Measurements from ENCODE around the gene HIGD1C. TPM values are rescaled to one million over a fixed set of nuclear protein-coding genes. Genes with fewer than 3 reads are reported as not detected.
A peak's percentile ranks its signal among the peaks of the same experiment; 100 is the strongest.

The HIGD1C gene
- total RNA-seq, 1 experiment from 2014 or later, result not detected

DNA sequence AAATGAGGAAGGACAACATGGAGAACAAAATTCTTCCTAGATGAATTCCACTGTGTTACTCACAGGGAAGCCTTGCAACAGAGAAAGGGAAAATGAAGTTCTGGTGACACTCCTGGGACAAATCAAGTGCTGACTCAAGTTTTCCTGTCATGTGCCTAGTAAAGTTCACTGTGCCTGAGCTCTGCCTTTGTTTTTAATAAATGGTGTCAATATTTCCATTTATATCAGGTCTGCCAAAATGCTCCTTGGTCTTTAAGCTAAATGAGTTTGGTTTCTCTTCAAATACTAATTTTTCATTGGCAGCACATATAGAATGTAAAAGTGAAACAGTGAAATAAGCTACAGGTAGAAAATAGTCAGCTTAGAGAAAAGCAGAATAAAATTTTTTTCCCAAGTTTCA lies 33.0 kb downstream of the HIGD1C start (continued):
- TF ChIP-seq, protein P1, sequence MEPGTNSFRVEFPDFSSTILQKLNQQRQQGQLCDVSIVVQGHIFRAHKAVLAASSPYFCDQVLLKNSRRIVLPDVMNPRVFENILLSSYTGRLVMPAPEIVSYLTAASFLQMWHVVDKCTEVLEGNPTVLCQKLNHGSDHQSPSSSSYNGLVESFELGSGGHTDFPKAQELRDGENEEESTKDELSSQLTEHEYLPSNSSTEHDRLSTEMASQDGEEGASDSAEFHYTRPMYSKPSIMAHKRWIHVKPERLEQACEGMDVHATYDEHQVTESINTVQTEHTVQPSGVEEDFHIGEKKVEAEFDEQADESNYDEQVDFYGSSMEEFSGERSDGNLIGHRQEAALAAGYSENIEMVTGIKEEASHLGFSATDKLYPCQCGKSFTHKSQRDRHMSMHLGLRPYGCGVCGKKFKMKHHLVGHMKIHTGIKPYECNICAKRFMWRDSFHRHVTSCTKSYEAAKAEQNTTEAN (CRISPR knock-in tag; IDR thresholded peaks at IDR 0.05), result no peak
- TF ChIP-seq KAT7 (CRISPR knock-in tag; IDR thresholded peaks at IDR 0.05; ENCODE audit: borderline replicate concordance), result no peak
- no peak for TF ChIP-seq PRRX2 (CRISPR knock-in tag; IDR thresholded peaks at IDR 0.05)
- no peak for TF ChIP-seq FOXP1 (CRISPR knock-in tag; IDR thresholded peaks at IDR 0.05; ENCODE audit: borderline replicate concordance)
- TF ChIP-seq ZNF423 (CRISPR knock-in tag; IDR thresholded peaks at IDR 0.05), result no peak

DNA sequence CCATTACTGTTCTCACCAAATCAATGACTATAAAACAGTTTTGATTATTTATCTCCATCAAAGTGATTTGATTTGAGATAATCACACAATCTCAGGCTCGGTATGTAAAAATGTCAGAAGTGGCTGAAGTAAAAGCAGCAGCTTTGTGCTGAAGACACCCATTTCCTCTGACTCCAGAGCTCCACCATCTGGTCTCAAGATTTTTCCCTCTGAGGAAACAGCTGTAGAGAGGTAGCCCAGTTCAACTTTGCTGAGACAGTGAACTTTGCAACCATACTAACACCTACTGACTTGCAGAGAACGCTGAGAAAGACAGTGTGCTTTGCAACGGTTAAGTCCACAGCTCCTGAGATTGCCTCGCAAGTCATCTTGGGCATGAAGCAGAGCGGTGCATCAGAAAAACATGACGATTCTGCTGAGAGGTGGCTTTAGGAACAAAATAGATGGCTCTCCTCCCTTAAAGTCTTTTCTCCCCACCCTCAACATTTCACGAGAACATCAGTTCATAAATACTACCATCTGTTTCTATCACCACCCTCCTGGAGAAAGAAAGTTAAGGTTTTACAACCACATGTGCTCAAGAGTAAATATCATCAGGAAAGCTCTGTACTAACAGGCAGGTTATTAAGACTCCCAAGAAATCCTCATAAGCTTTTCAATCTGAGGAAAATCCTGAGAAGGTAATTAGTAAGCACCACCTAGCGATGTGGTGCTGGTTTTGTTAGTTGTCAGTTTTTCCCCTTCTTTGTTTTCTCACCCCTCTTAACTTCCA lies 34.8 kb downstream of the HIGD1C start:
- H3K27ac Mint-ChIP-seq, result peak overlapping the region; percentile 89
- POLR2A ChIA-PET, result no interaction called here
- H3K9me3 Mint-ChIP-seq, result no peaks in the 10 kb centered on the region
- peak; percentile 21 for DNase-seq (ENCODE audit: low spot score)
- CTCF ChIA-PET, result interaction anchor here (0.6 to 5.5 kb wide), 18 partner anchors 8 to 1873 kb away, joined by 3 to 70 read pairs (median 4); partner anchors contain the start of genes DIP2B, SLC11A2, SMAGP and TMPRSS12
- no peaks in the 10 kb centered on the region for H3K27me3 Mint-ChIP-seq (ENCODE audit: low read depth)
- H3K36me3 Mint-ChIP-seq, result peaks cover 31% of the 10 kb centered on the region
- TF ChIP-seq KAT7 (CRISPR knock-in tag; IDR thresholded peaks at IDR 0.05; ENCODE audit: borderline replicate concordance) (no peak), GABPB1 (CRISPR knock-in tag; IDR thresholded peaks at IDR 0.05) (0 out of 2 replicates have a peak, but pooled peaks have one; percentile 45)
- H3K4me1 Mint-ChIP-seq, result peaks cover 4% of the 10 kb centered on the region
- no peak overlapping the region for H3K4me3 Mint-ChIP-seq
- ATAC-seq, result peak; percentile 97

DNA sequence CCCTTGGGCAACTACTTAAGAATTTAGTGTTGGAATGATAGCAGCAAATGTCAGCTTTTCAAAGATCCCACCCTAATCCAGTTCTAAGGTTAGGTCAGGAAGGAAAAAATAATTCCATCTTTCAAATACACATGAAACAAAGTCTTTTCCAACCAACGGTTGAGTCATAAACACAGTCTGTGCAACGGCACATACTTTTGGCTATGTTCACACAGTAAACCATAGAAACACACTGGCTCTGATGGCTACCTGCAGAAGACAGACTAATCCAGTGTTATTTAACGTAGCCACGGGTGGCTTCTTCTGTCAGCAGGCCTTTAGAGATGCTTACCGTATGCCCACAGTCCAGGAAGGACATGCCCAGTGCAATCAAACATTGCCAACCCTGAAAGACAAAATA lies 35.7 kb downstream of the HIGD1C start:
- POLR2A ChIA-PET, result interaction anchor here (0.5 kb wide), 1 partner anchor 72 kb away, joined by 4 read pairs; no protein-coding TSS in a partner anchor
- no peak for DNase-seq (ENCODE audit: low spot score)
- Mint-ChIP-seq H3K27me3 (ENCODE audit: low read depth) (no peaks in the 10 kb centered on the region), H3K4me1 (0 out of 2 replicates have a peak, but pooled peaks cover 4% of the 10 kb centered on the region), H3K9me3 (no peaks in the 10 kb centered on the region), H3K4me3 (no peak overlapping the region), H3K36me3 (peaks cover 37% of the 10 kb centered on the region), H3K27ac (no peak overlapping the region)
- ATAC-seq, result no peak
- TF ChIP-seq ZNF396 (CRISPR knock-in tag; IDR thresholded peaks at IDR 0.05; ENCODE audit: borderline replicate concordance), result no peak
- no peak for TF ChIP-seq ATF1 (CRISPR knock-in tag; IDR thresholded peaks at IDR 0.05)
- no peak for TF ChIP-seq ZNF121 (CRISPR knock-in tag; IDR thresholded peaks at IDR 0.05)
- TF ChIP-seq, protein P2, sequence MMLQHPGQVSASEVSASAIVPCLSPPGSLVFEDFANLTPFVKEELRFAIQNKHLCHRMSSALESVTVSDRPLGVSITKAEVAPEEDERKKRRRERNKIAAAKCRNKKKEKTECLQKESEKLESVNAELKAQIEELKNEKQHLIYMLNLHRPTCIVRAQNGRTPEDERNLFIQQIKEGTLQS (CRISPR knock-in tag; conservative IDR thresholded peaks at IDR 0.05), result no peak
- TF ChIP-seq, protein P3, sequence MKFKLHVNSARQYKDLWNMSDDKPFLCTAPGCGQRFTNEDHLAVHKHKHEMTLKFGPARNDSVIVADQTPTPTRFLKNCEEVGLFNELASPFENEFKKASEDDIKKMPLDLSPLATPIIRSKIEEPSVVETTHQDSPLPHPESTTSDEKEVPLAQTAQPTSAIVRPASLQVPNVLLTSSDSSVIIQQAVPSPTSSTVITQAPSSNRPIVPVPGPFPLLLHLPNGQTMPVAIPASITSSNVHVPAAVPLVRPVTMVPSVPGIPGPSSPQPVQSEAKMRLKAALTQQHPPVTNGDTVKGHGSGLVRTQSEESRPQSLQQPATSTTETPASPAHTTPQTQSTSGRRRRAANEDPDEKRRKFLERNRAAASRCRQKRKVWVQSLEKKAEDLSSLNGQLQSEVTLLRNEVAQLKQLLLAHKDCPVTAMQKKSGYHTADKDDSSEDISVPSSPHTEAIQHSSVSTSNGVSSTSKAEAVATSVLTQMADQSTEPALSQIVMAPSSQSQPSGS (CRISPR knock-in tag; IDR thresholded peaks at IDR 0.05; ENCODE audit: borderline replicate concordance, low read depth), result no peak
- TF ChIP-seq, protein P4, sequence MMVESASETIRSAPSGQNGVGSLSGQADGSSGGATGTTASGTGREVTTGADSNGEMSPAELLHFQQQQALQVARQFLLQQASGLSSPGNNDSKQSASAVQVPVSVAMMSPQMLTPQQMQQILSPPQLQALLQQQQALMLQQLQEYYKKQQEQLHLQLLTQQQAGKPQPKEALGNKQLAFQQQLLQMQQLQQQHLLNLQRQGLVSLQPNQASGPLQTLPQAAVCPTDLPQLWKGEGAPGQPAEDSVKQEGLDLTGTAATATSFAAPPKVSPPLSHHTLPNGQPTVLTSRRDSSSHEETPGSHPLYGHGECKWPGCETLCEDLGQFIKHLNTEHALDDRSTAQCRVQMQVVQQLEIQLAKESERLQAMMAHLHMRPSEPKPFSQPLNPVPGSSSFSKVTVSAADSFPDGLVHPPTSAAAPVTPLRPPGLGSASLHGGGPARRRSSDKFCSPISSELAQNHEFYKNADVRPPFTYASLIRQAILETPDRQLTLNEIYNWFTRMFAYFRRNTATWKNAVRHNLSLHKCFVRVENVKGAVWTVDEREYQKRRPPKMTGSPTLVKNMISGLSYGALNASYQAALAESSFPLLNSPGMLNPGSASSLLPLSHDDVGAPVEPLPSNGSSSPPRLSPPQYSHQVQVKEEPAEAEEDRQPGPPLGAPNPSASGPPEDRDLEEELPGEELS (CRISPR knock-in tag; IDR thresholded peaks at IDR 0.05), result no peak
- CTCF ChIA-PET, result interaction anchor here (1.2 to 5.5 kb wide), 6 partner anchors 40 to 483 kb away, joined by 4 to 70 read pairs (median 27); partner anchors contain the start of genes DIP2B, SLC11A2 and TMPRSS12

DNA sequence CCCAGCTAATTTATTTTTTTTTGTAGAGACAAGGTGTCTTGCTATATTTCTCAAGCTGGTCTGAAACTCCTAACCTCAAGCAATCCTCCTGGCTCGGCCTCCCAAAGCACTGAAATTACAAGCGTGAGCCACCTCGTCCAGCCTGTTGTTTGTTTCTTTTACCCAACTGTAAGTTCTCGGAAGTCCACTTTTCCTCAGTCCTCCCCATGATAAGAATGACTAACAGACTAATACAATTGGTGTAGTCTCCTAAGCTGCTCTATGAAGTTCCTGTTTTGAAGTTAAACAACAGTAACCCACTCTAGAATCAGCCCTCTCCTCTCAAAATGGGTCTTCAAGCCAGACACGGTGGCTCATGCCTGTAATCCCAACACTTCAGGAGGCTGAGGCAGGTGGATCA lies 36.5 kb downstream of the HIGD1C start:
- no peak overlapping the region for H3K27ac Mint-ChIP-seq
- DNase-seq (ENCODE audit: low spot score) (no peak), ATAC-seq (no peak)
- POLR2A ChIA-PET, result no interaction called here
- H3K9me3 Mint-ChIP-seq, result no peaks in the 10 kb centered on the region
- no peaks in the 10 kb centered on the region for H3K27me3 Mint-ChIP-seq (ENCODE audit: low read depth)
- CTCF ChIA-PET, result interaction anchor here (2.9 to 5.5 kb wide), 2 partner anchors 39 to 224 kb away, joined by 41 to 55 read pairs; partner anchors contain the start of gene SLC11A2
- H3K36me3 Mint-ChIP-seq, result peaks cover 40% of the 10 kb centered on the region
- no peak overlapping the region for H3K4me3 Mint-ChIP-seq
- H3K4me1 Mint-ChIP-seq, result 0 out of 2 replicates have a peak, but pooled peaks cover 4% of the 10 kb centered on the region
- TF ChIP-seq, protein P5, sequence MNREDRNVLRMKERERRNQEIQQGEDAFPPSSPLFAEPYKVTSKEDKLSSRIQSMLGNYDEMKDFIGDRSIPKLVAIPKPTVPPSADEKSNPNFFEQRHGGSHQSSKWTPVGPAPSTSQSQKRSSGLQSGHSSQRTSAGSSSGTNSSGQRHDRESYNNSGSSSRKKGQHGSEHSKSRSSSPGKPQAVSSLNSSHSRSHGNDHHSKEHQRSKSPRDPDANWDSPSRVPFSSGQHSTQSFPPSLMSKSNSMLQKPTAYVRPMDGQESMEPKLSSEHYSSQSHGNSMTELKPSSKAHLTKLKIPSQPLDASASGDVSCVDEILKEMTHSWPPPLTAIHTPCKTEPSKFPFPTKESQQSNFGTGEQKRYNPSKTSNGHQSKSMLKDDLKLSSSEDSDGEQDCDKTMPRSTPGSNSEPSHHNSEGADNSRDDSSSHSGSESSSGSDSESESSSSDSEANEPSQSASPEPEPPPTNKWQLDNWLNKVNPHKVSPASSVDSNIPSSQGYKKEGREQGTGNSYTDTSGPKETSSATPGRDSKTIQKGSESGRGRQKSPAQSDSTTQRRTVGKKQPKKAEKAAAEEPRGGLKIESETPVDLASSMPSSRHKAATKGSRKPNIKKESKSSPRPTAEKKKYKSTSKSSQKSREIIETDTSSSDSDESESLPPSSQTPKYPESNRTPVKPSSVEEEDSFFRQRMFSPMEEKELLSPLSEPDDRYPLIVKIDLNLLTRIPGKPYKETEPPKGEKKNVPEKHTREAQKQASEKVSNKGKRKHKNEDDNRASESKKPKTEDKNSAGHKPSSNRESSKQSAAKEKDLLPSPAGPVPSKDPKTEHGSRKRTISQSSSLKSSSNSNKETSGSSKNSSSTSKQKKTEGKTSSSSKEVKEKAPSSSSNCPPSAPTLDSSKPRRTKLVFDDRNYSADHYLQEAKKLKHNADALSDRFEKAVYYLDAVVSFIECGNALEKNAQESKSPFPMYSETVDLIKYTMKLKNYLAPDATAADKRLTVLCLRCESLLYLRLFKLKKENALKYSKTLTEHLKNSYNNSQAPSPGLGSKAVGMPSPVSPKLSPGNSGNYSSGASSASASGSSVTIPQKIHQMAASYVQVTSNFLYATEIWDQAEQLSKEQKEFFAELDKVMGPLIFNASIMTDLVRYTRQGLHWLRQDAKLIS (CRISPR knock-in tag; IDR thresholded peaks at IDR 0.05; ENCODE audit: borderline replicate concordance), result no peak
- no peak for TF ChIP-seq TEAD1 (CRISPR knock-in tag; IDR thresholded peaks at IDR 0.05)
- no peak for TF ChIP-seq JAZF1 (CRISPR knock-in tag; IDR thresholded peaks at IDR 0.05)
- TF ChIP-seq TP53 (CRISPR knock-in tag; IDR thresholded peaks at IDR 0.05), result no peak
- TF ChIP-seq, protein P3 (CRISPR knock-in tag; IDR thresholded peaks at IDR 0.05; ENCODE audit: borderline replicate concordance, low read depth), result no peak
- TF ChIP-seq NFE2L1 (CRISPR knock-in tag; IDR thresholded peaks at IDR 0.05), result no peak
- no peak for TF ChIP-seq MXD4 (CRISPR knock-in tag; IDR thresholded peaks at IDR 0.05; ENCODE audit: borderline replicate concordance)

Measured in WTC11 (cell line).